Endothelial cell of umbilical vein (primary cell): Measurements from ENCODE around the gene PRSS33. TPM values are rescaled to one million over a fixed set of nuclear protein-coding genes. Genes with fewer than 3 reads are reported as not detected.

Source experiments
- BruUV-seq: library from RNA; stranded (reverse); fragments of 400-500 nt; replicated peaks from 2 replicates; lab custom pipeline; 2021; lab: Mats Ljungman, UMichigan
- CTCF ChIA-PET: fragments of 300-600, 350-600 bp; sonication (Branson Sonifier 250); formaldehyde crosslinking; loops from one replicate; lab custom pipeline; 2021; ENCODE audit warnings: antibody characterized with exemption, inconsistent platforms; lab: Charles Lee
- POLR2A ChIA-PET: fragments of 300-600, 350-600 bp; sonication (Branson Sonifier 250); formaldehyde crosslinking; loops from one replicate; lab custom pipeline; 2021; ENCODE audit warnings: antibody characterized with exemption, inconsistent platforms; lab: Charles Lee
- DNase-seq: peaks from one replicate; pipeline ENCODE4 v3.0.0-alpha.2; 2011; ENCODE audit warnings: low read depth, low spot score
- FAIRE-seq: peaks from 2 replicates; lab custom pipeline; 2011; peaks lifted over from hg19 to GRCh38; lab: Jason Lieb, UNC
- H2AFZ ChIP-seq: 2 replicates; pipeline ENCODE4 v1.6.0; 2012; ENCODE audit warnings: low read depth, low read length, control low read depth, inconsistent platforms
- H3K27ac ChIP-seq: 2 replicates; pipeline ENCODE4 v1.5.1; 2011; ENCODE audit warnings: low read depth, mild to moderate bottlenecking, control low read depth, low read length, moderate library complexity; ENCODE audit not compliant: insufficient read depth
- H3K27me3 ChIP-seq, 2 experiments: 2 replicates each; pipeline versions ENCODE4 v1.6.0 to v1.6.1; 2011; ENCODE audit warnings: low read length in 2 of 2, mixed read lengths in 1 of 2; ENCODE audit not compliant: control insufficient read depth in 2 of 2, insufficient read depth in 2 of 2
- H3K36me3 ChIP-seq, 2 experiments: 2 replicates in 1 of 2; 3 replicates in 1 of 2; pipeline ENCODE4 v1.5.1; 2011; ENCODE audit warnings: low read length in 2 of 2, mild to moderate bottlenecking in 1 of 2, moderate library complexity in 1 of 2; ENCODE audit not compliant: control insufficient read depth in 2 of 2, insufficient read depth in 2 of 2; ENCODE audit errors: extremely low read depth in 1 of 2
- H3K4me1 ChIP-seq: 3 replicates; pipeline ENCODE4 v1.5.1; 2011; ENCODE audit warnings: mild to moderate bottlenecking, low read length; ENCODE audit not compliant: control insufficient read depth, insufficient read depth; ENCODE audit errors: extremely low read depth
- H3K4me2 ChIP-seq: 2 replicates; pipeline ENCODE4 v1.6.1; 2011; ENCODE audit warnings: low read length, control low read depth, mixed read lengths; ENCODE audit not compliant: insufficient read depth
- H3K4me3 ChIP-seq, 3 experiments: fragments of 200-600 bp in 1 of 3; sonication (generic), shearing (Covaris generic) in 1 of 3; replicated peaks in 1 of 3; 2 replicates each; pipeline ENCODE4 v1.5.1; 2011 to 2016; ENCODE audit warnings: control low read depth in 3 of 3, low read length in 3 of 3, mild to moderate bottlenecking in 2 of 3, inconsistent platforms in 1 of 3, low read depth in 1 of 3, moderate library complexity in 1 of 3; ENCODE audit not compliant: insufficient read depth in 1 of 3
- H3K79me2 ChIP-seq: 2 replicates; pipeline ENCODE4 v1.6.0; 2012; ENCODE audit warnings: low read length, inconsistent platforms; ENCODE audit not compliant: control insufficient read depth, insufficient read depth
- H3K9ac ChIP-seq: replicated peaks from 2 replicates; pipeline ENCODE3; 2011; ENCODE audit warnings: low read length, control low read depth; ENCODE audit not compliant: insufficient read depth; ENCODE audit errors: extremely low read depth
- H3K9me1 ChIP-seq: replicated peaks from 3 replicates; pipeline ENCODE4 v1.6.0; 2011; ENCODE audit warnings: mild to moderate bottlenecking, low read length; ENCODE audit not compliant: control insufficient read depth, insufficient read depth; ENCODE audit errors: extremely low read depth
- H3K9me3 ChIP-seq: replicated peaks from 2 replicates; pipeline ENCODE4 v1.5.1; 2012; ENCODE audit warnings: low read length, inconsistent platforms; ENCODE audit not compliant: control insufficient read depth, insufficient read depth
- H4K20me1 ChIP-seq: replicated peaks from 2 replicates; pipeline ENCODE3; 2011; ENCODE audit warnings: mild to moderate bottlenecking, low read length; ENCODE audit not compliant: control insufficient read depth, insufficient read depth; ENCODE audit errors: extremely low read depth
- EZH2 ChIP-seq: IDR thresholded peaks from 2 replicates; pipeline ENCODE4 v1.6.1; 2012; ENCODE audit warnings: borderline replicate concordance, low read depth, mild to moderate bottlenecking, moderate library complexity, low read length, inconsistent platforms; ENCODE audit not compliant: severe bottlenecking
- FOS ChIP-seq: IDR thresholded peaks from 2 replicates; pipeline ENCODE4 v1.6.1; 2011; ENCODE audit warnings: mild to moderate bottlenecking, low read length, moderate library complexity, borderline replicate concordance; ENCODE audit not compliant: insufficient read depth
- GATA2 ChIP-seq: IDR thresholded peaks from 2 replicates; pipeline ENCODE4 v1.7.0; 2011; ENCODE audit warnings: low read depth, mild to moderate bottlenecking, moderate library complexity, mixed read lengths, low read length; ENCODE audit not compliant: insufficient read length, insufficient read depth
- JUN ChIP-seq: IDR thresholded peaks from 2 replicates; pipeline ENCODE4 v1.6.1; 2011; ENCODE audit warnings: borderline replicate concordance, low read depth; ENCODE audit not compliant: insufficient read length, insufficient read depth
- MAX ChIP-seq: IDR thresholded peaks from 2 replicates; pipeline ENCODE4 v1.6.1; 2011; ENCODE audit not compliant: insufficient read depth, insufficient read length
- MYC ChIP-seq: IDR thresholded peaks from one replicate; pipeline ENCODE4 v1.6.1; 2011; ENCODE audit warnings: mild to moderate bottlenecking, low read depth, low read length
- POLR2A ChIP-seq: IDR thresholded peaks from 2 replicates; pipeline ENCODE4 v1.6.1; 2012; ENCODE audit warnings: low read depth, mild to moderate bottlenecking, control low read depth, low read length
- POLR2AphosphoS5 ChIP-seq: IDR thresholded peaks from 2 replicates; pipeline ENCODE4 v1.6.1; 2012; ENCODE audit warnings: low read depth, mild to moderate bottlenecking, control low read depth, low read length, moderate library complexity; ENCODE audit not compliant: insufficient read depth
- dilution Hi-C: fragments of 300-500 bp; cut with MboI; formaldehyde crosslinking; loops from one replicate; pipeline ENCODE4 v1.15.0; 2019; ENCODE audit warnings: low sequenced_read_pairs; ENCODE audit not compliant: extremely low pct_ligation_motif_present
- intact Hi-C: fragments of 100-400 bp; cut with micrococcal nuclease; formaldehyde crosslinking; loops from one replicate; pipeline ENCODE4 v1.10.0; 2022
- polyA plus RNA-seq, 4 experiments: library from polyadenylated mRNA; depleted of rRNA in 3 of 4; stranded (reverse) in 3 of 4; unstranded in 1 of 4; fragments of >200 nt; gene quantifications; 2 replicates each; pipeline versions ENCODE4 v1.2.1 to v1.2.3, GENCODE V29; 2011 to 2012; ENCODE audit warnings: missing spikeins in 1 of 4
- total RNA-seq: library from RNA; stranded (reverse); gene quantifications from 2 replicates; pipeline ENCODE4 v1.2.3, GENCODE V29; 2021
- TF ChIP-seq, protein P1 (sequence below), 2 donors: IDR thresholded peaks; 1 replicate in 1 of 2; 2 replicates in 1 of 2; pipeline ENCODE4 v1.5.1; 2011; ENCODE audit warnings: low read length in 2 of 2, mild to moderate bottlenecking in 2 of 2, moderate library complexity in 2 of 2, control low read depth in 1 of 2, inconsistent platforms in 1 of 2, low read depth in 1 of 2; ENCODE audit not compliant: insufficient read depth in 1 of 2; ENCODE audit errors: extremely low read depth in 1 of 2

The PRSS33 gene
- total and polyA plus RNA-seq, 2 donors (not counting 3 experiments of a cell fraction or from before 2014, with no cell fraction given), result not detected

GRCh38 chr16:2768403-2769089, 18.8 kb downstream of the PRSS33 start:
- CTCF ChIA-PET, result interaction anchor here (1.3 kb wide), 1 partner anchor 10 kb away, joined by 3 read pairs; no protein-coding TSS in a partner anchor
- no peak overlapping the region for H3K4me3 ChIP-seq
- H3K9me3 ChIP-seq, result no peaks in the 10 kb centered on the region
- dilution Hi-C loops, result no loop called here
- H3K9me1 ChIP-seq, result no peaks in the 10 kb centered on the region
- H3K4me1 ChIP-seq, result no peaks in the 10 kb centered on the region
- no peak overlapping the region for H3K9ac ChIP-seq
- no peaks in the 10 kb centered on the region for H3K27me3 ChIP-seq
- FAIRE-seq, result no peak
- peaks cover 47 to 79% of the 10 kb centered on the region in 2 experiments for H3K36me3 ChIP-seq
- no peaks in the 10 kb centered on the region for H4K20me1 ChIP-seq
- H2AFZ ChIP-seq, result no peak overlapping the region
- POLR2A ChIA-PET, result no interaction called here
- DNase-seq, result no peak
- no peak overlapping the region for H3K4me2 ChIP-seq
- intact Hi-C loops, result no loop called here
- no peak for TF ChIP-seq POLR2AphosphoS5
- no TSS peak for BruUV-seq
- H3K27ac ChIP-seq, result no peak overlapping the region
- H3K79me2 ChIP-seq, result peaks cover 49% of the 10 kb centered on the region

- POLR2A ChIA-PET, result no interaction called here
- CTCF ChIA-PET, result interaction anchor here (1.3 kb wide), 1 partner anchor 9 kb away, joined by 3 read pairs; no protein-coding TSS in a partner anchor
- no peak for DNase-seq
- no peak overlapping the region for H2AFZ ChIP-seq
- no TSS peak for BruUV-seq
- no peaks in the 10 kb centered on the region for H3K4me1 ChIP-seq
- intact Hi-C loops (no loop called here), dilution Hi-C loops (no loop called here)
- H3K27ac ChIP-seq, result no peak overlapping the region
- H3K79me2 ChIP-seq, result peaks cover 55% of the 10 kb centered on the region
- no peaks in the 10 kb centered on the region for H3K9me3 ChIP-seq
- H3K4me2 ChIP-seq, result no peak overlapping the region
- H3K9ac ChIP-seq, result no peak overlapping the region
- H3K36me3 ChIP-seq, result peaks cover 54 to 83% of the 10 kb centered on the region in 2 experiments
- H4K20me1 ChIP-seq, result no peaks in the 10 kb centered on the region
- no peaks in the 10 kb centered on the region for H3K9me1 ChIP-seq
- H3K4me3 ChIP-seq, result no peak overlapping the region
- no peaks in the 10 kb centered on the region for H3K27me3 ChIP-seq
- no peak for TF ChIP-seq FOS
- no peak for TF ChIP-seq JUN
- TF ChIP-seq MYC, result no peak
- no peak for TF ChIP-seq GATA2
- TF ChIP-seq MAX, result no peak
- TF ChIP-seq POLR2AphosphoS5, result no peak
- TF ChIP-seq EZH2, result no peak
- no peak for TF ChIP-seq POLR2A
- TF ChIP-seq, protein P1, sequence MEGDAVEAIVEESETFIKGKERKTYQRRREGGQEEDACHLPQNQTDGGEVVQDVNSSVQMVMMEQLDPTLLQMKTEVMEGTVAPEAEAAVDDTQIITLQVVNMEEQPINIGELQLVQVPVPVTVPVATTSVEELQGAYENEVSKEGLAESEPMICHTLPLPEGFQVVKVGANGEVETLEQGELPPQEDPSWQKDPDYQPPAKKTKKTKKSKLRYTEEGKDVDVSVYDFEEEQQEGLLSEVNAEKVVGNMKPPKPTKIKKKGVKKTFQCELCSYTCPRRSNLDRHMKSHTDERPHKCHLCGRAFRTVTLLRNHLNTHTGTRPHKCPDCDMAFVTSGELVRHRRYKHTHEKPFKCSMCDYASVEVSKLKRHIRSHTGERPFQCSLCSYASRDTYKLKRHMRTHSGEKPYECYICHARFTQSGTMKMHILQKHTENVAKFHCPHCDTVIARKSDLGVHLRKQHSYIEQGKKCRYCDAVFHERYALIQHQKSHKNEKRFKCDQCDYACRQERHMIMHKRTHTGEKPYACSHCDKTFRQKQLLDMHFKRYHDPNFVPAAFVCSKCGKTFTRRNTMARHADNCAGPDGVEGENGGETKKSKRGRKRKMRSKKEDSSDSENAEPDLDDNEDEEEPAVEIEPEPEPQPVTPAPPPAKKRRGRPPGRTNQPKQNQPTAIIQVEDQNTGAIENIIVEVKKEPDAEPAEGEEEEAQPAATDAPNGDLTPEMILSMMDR (IDR thresholded peaks at IDR 0.05; ENCODE audit: extremely low read depth in 1 of 2, insufficient read depth in 1 of 2, low read depth in 1 of 2, low read length in 2 of 2), result no peak
- no peak for FAIRE-seq
Measured at GRCh38 chr16:2767891-2768290, 19.5 kb downstream of the PRSS33 start.
